22Rv1 (cell line): ENCODE results near the gene FANCC.

ENCODE experiments used
- CTCF ChIP-seq: fragments of 450-650 bp; IDR thresholded peaks from 2 replicates; pipeline ENCODE4 v1.5.1; 2017; ENCODE audit warnings: mild to moderate bottlenecking
- ZFX ChIP-seq: fragments of 450-650 bp; IDR thresholded peaks from 2 replicates; pipeline ENCODE4 v1.6.1; 2017; ENCODE audit warnings: antibody characterized with exemption, borderline replicate concordance

- peak; percentile 26; the same call in 1 of the 2 replicates for TF ChIP-seq CTCF
- no peak for TF ChIP-seq ZFX
Measured at GRCh38 chr9:95264954-95265615, 52.4 kb downstream of the FANCC start.
